ENCODE data around the gene BCKDHA.

- TF ChIP-seq CTCF (IDR thresholded peaks at IDR 0.05 in 8 of 11, conservative IDR thresholded peaks at IDR 0.05 in 3 of 11), result no peak
- no peak for TF ChIP-seq POLR2A (IDR thresholded peaks at IDR 0.05)
Measured at GRCh38 chr19:41367848-41368301, 29.7 kb upstream of the BCKDHA start.

Measured in spleen (tissue), 7 donors.